ENCODE results near the gene RALGPS2. TPM values are rescaled to one million over a fixed set of nuclear protein-coding genes. Genes with fewer than 3 reads are reported as not detected.

RALGPS2 gene
- total and polyA plus RNA-seq, 2 of the 8 experiments (the other 6 are each of a cell fraction or from before 2014, with no cell fraction given): 6.7 to 38.0 TPM

- TF ChIP-seq FOSL1 (IDR thresholded peaks at IDR 0.05; ENCODE audit: insufficient read depth, low read depth, low read length) (no peak), CHD7 (IDR thresholded peaks at IDR 0.05; ENCODE audit: insufficient replicate concordance, low read length) (no peak)
These were observed 13.7 kb downstream of the RALGPS2 start (continued) for GRCh38 chr1:178738780-178739179.
